HL-60 (cell line): Measurements from ENCODE around the gene STK17A.

Source experiments
- GABPA ChIP-seq: IDR thresholded peaks from 2 replicates; pipeline ENCODE4 v1.6.1; 2012; ENCODE audit warnings: low read depth
- POLR2AphosphoS5 ChIP-seq: IDR thresholded peaks from 2 replicates; pipeline ENCODE4 v1.6.1; 2012; ENCODE audit warnings: low read depth
- SPI1 ChIP-seq: IDR thresholded peaks from 2 replicates; pipeline ENCODE4 v1.6.1; 2012; ENCODE audit warnings: low read depth, mild to moderate bottlenecking, borderline replicate concordance
- TF ChIP-seq, protein P1 (sequence below): IDR thresholded peaks from one replicate; pipeline ENCODE4 v1.5.1; 2011; ENCODE audit warnings: low read length, control low read depth, inconsistent platforms; ENCODE audit not compliant: insufficient read depth
- TF ChIP-seq, protein P2 (sequence below): IDR thresholded peaks from 2 replicates; pipeline ENCODE4 v1.6.1; 2012; ENCODE audit warnings: low read depth; ENCODE audit not compliant: insufficient replicate concordance

DNA sequence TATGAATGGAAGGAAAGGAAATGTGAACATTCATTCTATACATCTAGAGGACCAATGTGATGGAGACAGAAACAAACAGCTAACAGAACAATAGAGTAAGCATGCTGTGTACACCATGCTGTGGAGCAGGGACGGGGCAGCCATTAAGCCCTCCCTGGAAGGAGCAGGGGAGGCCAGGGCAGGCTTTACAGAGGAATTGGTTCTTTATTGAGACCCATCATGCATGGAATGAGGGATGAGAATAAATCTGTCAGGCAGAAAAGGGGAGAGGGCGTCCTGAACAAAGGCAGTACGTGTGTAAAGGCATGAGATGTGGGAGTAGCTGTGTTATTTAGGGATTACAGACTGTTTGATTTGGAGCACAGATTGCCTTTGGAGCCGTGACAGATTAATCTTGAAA is 35.2 kb downstream of the STK17A start:
- TF ChIP-seq, protein P1, sequence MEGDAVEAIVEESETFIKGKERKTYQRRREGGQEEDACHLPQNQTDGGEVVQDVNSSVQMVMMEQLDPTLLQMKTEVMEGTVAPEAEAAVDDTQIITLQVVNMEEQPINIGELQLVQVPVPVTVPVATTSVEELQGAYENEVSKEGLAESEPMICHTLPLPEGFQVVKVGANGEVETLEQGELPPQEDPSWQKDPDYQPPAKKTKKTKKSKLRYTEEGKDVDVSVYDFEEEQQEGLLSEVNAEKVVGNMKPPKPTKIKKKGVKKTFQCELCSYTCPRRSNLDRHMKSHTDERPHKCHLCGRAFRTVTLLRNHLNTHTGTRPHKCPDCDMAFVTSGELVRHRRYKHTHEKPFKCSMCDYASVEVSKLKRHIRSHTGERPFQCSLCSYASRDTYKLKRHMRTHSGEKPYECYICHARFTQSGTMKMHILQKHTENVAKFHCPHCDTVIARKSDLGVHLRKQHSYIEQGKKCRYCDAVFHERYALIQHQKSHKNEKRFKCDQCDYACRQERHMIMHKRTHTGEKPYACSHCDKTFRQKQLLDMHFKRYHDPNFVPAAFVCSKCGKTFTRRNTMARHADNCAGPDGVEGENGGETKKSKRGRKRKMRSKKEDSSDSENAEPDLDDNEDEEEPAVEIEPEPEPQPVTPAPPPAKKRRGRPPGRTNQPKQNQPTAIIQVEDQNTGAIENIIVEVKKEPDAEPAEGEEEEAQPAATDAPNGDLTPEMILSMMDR: no peak
- no peak for TF ChIP-seq POLR2AphosphoS5
- TF ChIP-seq, protein P2, sequence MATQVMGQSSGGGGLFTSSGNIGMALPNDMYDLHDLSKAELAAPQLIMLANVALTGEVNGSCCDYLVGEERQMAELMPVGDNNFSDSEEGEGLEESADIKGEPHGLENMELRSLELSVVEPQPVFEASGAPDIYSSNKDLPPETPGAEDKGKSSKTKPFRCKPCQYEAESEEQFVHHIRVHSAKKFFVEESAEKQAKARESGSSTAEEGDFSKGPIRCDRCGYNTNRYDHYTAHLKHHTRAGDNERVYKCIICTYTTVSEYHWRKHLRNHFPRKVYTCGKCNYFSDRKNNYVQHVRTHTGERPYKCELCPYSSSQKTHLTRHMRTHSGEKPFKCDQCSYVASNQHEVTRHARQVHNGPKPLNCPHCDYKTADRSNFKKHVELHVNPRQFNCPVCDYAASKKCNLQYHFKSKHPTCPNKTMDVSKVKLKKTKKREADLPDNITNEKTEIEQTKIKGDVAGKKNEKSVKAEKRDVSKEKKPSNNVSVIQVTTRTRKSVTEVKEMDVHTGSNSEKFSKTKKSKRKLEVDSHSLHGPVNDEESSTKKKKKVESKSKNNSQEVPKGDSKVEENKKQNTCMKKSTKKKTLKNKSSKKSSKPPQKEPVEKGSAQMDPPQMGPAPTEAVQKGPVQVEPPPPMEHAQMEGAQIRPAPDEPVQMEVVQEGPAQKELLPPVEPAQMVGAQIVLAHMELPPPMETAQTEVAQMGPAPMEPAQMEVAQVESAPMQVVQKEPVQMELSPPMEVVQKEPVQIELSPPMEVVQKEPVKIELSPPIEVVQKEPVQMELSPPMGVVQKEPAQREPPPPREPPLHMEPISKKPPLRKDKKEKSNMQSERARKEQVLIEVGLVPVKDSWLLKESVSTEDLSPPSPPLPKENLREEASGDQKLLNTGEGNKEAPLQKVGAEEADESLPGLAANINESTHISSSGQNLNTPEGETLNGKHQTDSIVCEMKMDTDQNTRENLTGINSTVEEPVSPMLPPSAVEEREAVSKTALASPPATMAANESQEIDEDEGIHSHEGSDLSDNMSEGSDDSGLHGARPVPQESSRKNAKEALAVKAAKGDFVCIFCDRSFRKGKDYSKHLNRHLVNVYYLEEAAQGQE: no peak
- no peak for TF ChIP-seq GABPA
- no peak for TF ChIP-seq SPI1
